NCI-H2196 (cell line): Measurements from ENCODE around the gene CLN6.
"Not testable (repeated sequence)": the region's sequence is repeated elsewhere in the genome, so short reads cannot be mapped to it uniquely, and the experiment has no call there.

Source experiments
- DNase-seq: peaks from one replicate; lab custom pipeline; 2025; ENCODE audit not compliant: unreplicated experiment; lab: John Stamatoyannopoulos, UW

The CLN6 gene

DNA sequence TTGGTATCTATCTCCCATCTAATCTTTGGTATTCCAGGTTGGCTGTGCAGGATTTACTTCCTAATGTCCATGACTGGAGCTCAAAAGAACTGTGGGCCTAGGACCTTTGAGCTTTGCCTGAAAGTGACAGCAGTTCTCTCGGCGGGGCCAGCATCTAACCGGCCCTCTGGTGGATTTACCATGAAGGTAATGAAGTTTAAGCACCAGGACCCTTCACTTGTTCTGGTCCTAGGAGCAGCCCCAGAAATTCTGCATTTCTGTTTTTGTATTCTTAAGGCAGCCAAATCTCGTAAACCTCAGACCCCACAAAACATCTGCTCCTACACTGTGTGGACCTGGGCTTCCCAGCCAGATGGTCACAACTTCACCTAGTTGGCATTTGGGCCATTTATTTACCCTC, 37.4 kb downstream of the CLN6 start:
- DNase-seq, result no peak

DNA sequence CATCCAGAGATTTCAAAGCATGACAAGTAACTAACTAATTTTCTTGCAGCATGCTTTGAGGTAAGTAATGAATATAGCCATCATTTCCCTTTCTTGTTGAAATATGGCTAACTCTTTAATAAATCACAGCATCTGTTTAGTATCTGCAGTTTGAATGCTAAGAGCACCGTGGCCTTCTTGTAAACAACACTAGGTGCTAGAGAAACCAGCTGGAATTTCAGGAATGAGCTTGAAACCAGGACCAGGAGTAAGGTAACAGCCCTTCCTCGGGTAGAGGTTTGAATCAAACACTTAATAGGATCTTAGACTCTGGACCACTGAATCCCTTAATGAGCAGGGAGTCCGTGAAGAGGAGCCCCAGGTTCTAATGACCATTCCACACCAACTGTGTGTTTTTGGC, 38.0 kb downstream of the CLN6 start:
- no peak for DNase-seq

DNA sequence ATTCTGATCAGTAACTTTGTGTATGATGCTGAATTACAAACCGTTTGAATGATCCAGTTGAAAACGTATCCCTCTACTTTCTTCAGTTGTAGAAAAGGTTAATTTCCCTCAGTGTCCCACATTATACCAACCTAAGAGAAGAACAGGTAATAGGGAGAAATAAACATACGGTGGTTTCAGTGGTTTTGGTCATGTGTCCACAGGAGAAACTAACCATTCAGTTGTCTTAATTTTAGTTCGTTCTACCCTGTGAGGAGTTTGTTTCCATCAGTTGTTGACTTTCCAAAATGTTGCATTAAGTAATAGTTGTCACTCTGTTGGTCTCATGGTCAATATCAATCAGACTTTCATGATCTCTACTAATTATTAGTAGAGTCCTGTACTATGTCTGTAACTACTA, 39.5 kb downstream of the CLN6 start:
- DNase-seq, result no peak

DNA sequence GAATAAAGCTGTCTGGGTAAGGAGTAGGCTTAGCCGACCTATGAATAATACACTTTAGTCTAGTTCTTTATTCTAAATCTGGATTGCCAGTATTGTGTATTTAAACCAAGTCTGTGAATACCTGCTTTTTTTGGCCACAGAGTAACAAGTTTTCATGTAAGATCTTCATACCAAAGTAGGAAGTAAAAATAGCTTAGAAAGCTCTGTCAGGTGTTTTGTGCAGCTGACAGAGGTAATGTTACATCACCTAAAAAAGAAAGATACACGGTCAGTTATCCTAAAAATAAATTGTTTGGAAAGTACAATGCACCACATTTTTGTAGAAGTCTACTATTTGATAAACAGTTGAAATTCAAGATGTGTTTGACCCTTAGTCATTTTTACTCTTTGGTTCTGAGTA, 40.9 kb downstream of the CLN6 start:
- no peak for DNase-seq

DNA sequence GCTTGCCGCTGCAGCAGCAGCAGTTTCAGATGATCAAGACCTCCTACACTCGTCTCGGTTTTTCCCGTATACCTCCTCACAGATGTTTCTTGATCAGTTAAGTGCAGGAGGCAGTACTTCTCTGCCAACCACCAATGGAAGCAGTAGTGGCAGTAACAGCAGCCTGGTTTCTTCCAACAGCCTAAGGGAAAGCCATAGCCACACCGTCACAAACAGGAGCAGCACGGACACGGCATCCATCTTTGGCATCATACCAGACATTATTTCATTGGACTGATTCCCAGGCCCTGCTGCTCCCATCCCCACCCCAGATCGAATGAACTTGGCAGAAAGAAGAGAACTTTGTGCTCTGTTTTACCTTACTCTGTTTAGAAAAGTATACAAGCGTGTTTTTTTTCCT, 42.0 kb downstream of the CLN6 start:
- DNase-seq, result peak; percentile 56

DNA sequence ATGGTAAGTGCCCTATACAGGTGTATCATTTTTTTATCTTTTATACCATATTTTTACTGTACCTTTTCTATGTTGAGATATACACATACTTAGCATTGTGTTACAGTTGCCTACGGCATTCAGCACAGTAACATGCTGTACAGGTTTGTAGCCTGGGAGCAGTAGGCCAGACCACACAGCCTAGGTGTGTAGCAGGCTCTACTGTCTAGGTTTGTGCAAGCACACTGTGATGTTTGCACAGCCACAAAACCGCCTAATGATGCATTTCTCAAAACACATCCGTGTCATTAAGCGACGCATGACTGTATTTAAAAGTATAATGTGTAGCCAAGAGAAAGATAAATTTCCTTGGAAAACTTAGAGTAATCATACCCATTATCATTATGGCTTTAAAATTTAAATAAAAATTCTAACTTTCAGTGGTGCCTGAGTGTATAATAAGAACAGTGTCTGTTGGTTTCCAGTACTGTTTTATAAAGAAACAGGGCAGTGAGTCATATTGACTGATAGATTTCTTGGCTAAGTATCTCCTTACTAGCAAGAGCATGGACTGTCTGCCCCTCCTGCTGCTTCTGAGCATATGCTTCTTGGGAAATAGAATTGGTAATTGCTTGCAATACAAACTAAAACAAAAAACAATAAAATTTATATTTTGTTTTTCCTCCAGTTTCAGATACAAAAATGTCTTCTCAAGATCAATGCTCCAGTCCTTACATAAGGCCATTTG, 42.7 kb downstream of the CLN6 start:
- DNase-seq, result no peak

DNA sequence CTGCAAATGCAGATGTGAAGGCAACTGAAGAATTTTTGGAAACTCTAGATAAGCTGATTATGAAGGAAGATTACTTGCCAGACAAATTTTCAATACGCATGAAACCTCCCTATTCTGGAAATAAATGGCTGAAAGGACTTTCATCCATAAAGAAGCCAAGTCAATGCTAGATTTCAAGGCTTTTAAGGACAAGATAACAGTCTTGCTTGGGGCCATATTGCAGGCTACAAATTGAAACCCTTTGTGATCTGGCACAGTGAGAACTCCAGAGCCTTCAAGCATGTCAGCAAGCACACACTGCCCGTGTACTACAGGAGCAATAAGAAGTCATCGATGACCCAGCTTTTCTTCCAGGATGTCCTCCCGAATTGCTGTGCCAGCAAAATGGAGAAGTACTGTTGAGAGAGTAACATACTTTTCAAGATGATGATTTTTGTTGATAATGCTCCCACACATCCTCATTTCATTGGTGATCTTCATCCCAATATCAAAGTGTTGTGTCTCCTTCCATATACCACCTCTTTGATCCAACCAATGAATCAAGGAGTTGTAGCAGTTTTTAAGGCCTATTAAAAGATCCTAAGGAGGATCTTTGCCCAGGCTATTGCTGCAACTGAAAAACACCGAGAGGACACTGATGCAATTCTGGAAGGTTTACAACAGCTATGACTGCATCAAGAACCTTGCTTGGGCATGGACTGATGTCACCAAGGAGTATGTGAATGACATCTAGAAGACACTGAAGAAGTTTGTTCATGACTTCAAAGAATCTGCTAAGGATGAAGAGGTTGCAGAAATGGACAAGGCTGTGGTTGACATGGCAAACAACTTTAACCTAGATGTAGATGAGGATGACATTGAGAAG, 44.7 kb downstream of the CLN6 start:
- DNase-seq, result no peak

DNA sequence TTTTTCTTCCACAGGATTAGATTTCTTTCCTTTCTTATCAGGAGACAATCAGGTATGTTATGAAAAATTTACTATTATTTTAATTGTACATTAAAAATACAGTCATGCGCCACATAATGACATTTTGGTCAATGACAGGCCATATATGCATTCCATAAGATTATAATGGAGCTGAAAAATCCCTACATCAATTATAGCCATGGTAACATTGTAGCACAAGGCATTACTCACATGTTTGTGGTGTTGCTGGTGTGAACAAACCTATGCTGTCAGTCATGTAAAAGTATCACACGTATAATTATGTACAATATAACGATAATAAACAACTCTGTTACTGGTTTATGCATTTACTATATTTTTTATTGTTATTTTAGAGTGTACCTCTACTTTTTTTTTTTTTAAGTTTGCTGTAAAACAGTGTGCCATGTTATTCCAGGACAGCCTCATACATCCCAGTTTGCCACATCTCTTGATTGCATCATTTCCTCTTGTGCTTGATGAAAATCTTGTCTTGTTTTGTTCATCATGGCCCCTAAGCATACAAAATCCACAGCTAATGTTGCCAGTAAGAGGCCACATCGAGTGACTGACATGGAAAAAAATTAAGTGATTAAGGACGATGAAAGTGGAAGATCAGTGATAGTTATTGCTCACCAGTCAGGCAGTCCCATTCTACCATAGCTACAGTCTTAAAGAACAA, 45.8 kb downstream of the CLN6 start:
- DNase-seq, result no peak

DNA sequence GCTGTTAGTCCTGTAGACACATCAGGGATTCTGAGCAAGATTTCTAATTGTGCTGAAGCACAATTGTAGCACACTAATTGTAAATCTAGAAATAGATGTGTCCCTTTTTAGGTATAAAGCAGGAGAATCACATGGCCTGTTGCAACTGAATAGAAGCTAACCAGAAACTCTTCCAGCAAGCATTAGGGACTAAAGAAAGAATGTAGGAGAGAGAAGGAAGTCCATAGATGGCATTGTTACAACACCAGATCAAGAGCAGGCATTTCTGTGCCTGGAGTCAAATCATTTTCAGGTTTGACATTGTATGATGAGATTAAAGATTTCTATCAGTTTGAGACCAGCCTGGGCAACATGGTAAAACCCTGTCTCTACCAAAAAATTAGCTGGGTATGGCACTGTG, 51.8 kb downstream of the CLN6 start:
- DNase-seq, result no peak

DNA sequence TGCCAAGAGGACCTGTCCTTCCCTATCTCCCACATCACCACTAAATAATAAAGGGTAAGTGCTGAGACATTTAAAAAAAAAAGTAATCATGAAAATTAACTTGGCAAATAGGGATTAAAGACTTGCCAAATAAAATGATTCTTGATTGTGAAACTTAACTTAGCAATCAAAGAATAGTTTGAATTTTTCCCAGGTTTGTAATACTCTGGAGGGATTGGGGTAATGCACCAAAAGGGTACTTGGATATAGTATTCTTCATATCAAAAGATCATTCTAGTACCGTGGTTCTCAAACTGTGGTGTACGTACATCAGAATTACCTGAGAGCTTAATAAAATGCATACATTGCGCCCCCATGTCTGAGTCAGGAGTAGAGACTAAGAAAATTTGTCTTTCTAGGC, 52.9 kb downstream of the CLN6 start:
- DNase-seq, result no peak

DNA sequence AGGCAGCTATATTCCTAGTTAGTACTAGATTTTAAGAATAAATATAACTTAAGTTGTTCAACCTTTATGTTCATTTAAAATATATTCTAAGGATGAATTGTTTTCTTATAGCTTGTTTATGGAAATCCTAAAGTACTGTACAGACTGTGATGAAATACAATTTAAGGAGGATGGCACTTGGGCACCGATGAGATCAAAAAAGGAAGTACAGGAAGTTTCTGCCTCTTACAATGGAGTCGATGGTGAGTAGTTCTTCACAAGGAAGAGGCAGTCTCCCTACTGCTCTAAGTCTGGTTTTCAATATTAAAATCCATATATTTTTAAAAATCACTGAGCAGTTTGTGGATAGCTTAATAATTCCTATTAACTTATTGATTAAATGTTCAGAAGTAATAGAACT, 54.0 kb downstream of the CLN6 start:
- no peak for DNase-seq

DNA sequence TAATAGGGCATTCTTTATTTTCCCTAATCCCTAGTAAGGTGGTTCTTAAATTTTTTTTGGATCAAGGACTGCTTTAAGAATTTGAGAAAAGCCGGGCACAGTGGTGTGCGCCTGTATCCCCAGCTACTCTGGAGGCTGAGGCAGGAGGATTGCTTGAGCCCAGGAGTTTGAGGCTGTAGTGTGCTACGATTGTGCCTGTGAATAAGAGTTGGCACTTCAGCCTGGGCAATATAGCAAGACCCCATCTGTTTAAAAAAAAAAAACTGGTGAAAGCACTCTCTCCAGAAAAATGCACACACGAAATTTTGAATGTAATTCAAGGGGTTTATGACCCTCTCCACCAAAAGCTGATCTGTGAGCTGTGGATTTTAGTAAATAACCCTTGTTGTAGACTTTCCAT, 56.4 kb downstream of the CLN6 start:
- no peak for DNase-seq

DNA sequence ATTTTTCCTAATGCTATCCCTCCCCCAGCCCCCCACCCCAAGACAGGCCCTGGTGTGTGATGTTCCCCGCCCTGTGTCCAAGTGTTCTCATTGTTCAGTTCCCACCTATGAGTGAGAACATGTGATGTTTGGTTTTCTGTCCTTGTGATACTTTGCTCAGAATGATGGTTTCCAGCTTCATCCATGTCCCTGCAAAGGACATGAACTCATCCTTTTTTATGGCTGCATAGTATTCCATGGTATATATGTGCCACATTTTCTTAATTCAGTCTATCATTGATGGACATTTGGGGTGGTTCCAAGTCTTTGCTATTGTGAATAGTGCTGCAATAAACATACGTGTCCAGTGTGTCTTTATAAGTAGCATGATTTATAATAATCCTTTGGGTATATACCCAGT, 57.5 kb downstream of the CLN6 start:
- not testable (repeated sequence) for DNase-seq

DNA sequence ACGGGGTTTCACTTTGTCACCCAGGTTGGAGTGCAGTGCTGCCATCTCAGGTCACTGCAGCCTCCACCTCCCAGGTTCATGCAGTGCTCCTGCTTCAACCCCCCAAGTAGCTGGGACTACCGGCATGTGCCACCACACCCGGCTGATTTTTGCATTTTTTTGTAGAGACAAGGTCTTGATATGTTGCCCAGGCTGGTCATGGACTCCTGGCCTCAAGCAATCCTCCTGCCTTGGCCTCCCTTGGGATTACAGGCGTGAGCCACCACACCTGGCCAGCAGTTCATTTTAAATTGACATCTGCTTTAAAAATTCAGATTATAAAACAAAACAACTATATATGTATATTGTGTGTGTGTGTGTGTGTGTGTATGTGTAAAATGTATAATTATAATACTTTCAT, 62.7 kb downstream of the CLN6 start:
- DNase-seq, result no peak

DNA sequence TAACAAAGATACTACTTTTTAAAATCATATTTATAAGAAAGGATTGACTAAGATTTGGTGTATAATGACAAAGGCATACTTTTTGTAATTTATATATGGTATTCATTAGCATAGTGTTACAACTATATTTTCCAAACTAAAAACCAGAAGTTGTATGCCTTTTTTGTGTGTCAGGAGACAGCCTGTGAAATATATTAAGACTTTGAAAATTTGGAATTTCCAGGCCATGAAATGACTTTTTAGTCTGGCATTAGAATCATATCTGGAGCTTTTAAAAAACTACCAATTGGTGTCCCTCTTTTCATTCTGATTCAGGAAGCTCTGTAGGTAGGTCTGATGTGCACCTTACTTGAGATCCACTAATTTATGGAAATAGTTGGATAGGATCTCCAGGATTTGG, 66.3 kb downstream of the CLN6 start:
- DNase-seq, result no peak

DNA sequence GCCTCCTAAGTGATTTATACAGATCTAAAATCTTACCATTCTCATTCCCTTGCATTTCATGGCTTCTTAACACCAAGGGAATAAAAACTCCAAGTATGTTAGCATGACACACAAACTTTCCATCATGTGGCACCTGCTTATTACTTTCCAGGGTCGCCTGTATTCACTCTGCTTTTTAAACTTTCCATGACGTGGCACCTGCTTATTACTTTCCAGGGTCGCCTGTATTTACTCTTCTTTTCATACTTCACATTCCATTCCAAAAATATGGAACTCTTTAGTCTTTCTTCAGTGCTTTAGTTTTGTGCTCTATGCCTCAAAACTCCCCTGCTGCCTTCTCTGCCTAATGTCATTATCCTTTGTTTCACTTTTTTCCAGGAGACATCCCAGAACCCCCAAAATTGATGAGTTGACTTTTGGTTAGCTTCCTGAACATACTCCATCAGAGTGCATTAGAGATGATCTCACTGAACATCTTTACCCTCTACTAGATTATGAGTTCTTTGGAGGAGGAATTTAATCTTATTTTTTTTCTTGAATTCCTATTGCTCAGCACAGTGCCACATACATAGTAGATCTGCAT, 71.4 kb downstream of the CLN6 start:
- no peak for DNase-seq

DNA sequence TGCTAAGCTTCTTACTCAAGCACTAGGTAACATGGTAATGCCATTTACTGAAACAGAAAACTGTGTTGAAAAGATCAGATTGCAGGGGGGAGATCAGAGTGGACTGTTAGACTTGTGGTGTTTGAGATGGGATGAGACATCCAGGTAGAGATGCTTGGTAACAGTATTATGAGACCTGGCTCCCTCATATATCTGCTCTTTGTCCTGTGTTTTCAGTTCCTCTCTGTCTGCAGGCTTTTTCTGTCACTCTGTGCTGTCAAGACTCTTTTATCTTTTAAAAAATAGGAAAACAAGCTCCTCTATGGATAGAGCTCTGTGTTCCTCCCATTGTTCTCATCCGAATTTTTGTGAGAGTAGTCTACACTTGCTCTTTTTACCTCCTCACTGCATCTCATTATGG, 72.5 kb downstream of the CLN6 start:
- DNase-seq, result no peak
